Measurements from ENCODE around the gene CHD5. TPM values are rescaled to one million over a fixed set of nuclear protein-coding genes. Genes with fewer than 3 reads are reported as not detected.
"Not testable (repeated sequence)": the region's sequence is repeated elsewhere in the genome, so short reads cannot be mapped to it uniquely, and the experiment has no call there.

Gene CHD5
- total RNA-seq, result under 1 TPM; 0.47 to 0.59 TPM

DNA sequence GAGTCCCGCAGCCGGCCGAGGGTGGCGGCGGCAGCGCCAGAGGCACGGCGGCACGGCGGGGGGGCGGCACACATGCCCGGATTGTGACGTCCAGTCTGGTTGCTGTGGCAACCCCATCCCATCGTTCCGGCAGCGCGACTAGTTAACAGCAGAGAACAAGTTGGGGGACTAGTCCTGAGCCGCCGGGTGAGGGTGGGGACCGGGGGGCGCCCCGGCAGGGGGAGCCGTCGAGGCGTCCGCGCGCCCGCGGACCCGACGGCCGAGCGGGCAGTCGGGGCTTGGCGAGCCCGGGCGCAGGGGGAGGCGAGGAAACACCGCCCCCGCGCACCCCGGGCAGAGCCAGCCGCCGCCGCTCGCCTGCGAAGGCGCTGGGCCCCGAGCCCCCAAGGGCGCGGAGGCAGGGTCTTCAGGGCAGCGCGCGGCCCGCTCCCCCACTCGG, at the start of gene CHD5:
CHD5 (minus strand) TSS at position 54 of the 439 bp plus-strand sequence. CDS start 298 bp downstream, outside the sequence.
- DNase-seq (ENCODE audit: low spot score in 2 of 2) (no peak), ATAC-seq (peak in 1 of 2 donors; percentile 19)
- Mint-ChIP-seq H3K27ac (no peak within 1 kb of the TSS), H3K36me3 (peaks cover 0 to 10% of the 10 kb centered on the region in 2 donors), H3K9me3 (no peaks in the 10 kb centered on the region)

DNA sequence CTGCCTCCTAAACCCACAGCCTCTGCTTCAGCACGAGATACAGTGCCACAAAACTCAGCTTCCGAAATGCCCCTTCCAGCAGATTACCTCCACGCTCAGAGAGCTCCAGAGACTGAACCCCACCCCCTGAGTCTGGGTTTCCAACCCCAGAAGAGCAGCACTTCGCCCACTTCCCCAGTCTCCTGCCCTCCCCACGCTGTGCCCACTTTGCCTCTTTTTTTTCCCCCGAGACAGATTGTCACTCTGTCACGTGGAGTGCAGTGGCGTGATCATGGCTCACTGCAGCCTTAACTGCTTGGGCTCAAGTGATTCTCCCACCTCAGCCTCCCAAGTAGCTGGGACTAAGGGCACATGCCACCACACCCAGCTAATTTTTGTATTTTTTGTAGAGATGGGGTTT, 45.5 kb upstream of the CHD5 start:
- no peaks in the 10 kb centered on the region for H3K9me3 Mint-ChIP-seq
- ATAC-seq, result no peak
- H3K27ac Mint-ChIP-seq, result peak overlapping the region in 1 of 2 donors; percentile 94
- H3K36me3 Mint-ChIP-seq, result peaks cover 9 to 20% of the 10 kb centered on the region in 2 donors
- DNase-seq (ENCODE audit: low spot score in 2 of 2), result no peak

DNA sequence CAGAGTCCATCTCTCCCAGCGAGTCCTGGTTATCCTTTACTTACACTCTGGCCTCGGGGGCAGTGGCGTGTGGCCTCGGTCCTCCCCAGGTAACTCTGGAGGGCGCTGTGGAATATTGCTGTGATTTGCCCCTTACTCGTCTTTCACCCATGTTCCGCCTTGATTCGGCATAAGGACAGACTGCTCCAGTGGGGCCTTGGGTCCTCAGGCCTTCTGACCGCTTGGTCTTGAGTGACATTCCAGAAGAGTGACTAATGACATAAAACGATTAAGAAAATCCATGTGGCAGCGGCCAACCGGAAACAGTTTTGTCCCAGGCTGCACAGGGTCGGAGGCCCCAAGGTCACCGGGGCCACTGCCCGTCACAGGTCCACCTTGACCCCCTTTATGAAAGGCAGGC, 44.6 kb upstream of the CHD5 start:
- H3K27ac Mint-ChIP-seq, result no peak overlapping the region
- DNase-seq (ENCODE audit: low spot score in 2 of 2), result no peak
- ATAC-seq, result no peak
- no peaks in the 10 kb centered on the region for H3K9me3 Mint-ChIP-seq
- peaks cover 9 to 20% of the 10 kb centered on the region in 2 donors for H3K36me3 Mint-ChIP-seq

DNA sequence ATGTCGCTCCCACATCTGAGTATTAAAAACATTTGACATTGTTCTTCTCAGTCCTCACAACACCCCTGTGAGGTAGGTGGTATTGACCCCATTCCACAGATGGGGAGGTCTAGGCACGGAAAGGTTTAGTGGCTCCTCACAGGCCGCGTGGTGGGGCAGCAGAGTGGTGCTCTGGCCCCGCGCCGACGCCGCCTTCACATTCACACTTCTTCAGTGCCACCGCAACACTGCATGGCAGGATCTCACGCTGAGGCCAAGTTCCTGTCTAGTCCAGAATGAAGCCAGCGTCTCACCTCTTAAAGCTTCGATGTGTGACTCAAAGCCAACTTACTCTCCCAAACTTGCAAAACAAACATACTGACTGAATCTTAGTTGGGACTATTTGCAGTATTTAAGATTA, 43.5 kb upstream of the CHD5 start:
- DNase-seq (ENCODE audit: low spot score in 2 of 2) (no peak), ATAC-seq (no peak)
- Mint-ChIP-seq H3K36me3 (peaks cover 9 to 20% of the 10 kb centered on the region in 2 donors), H3K27ac (peak overlapping the region in 1 of 2 donors; percentile 20), H3K9me3 (no peaks in the 10 kb centered on the region)

DNA sequence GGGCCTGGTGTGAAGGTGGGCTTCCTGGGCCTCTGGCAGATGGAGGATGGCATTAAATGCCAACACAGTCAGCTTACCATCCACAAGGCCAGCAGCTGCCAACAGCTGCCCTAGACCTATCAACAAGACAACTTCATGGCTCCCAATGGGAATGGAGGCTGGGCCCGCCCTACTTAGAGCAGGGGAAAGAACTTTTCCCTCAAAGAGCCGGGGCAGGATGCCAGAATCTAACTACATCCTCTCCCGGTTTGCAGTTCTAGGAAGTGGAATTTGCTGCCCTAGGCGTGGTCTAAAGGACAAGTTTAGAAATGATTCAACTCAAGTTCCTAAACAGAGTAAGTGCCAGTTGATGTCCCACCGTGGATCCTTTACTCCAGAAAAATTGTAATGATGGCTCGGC, 42.5 kb upstream of the CHD5 start:
- no peak for ATAC-seq
- no peak overlapping the region for H3K27ac Mint-ChIP-seq
- H3K9me3 Mint-ChIP-seq, result no peaks in the 10 kb centered on the region
- DNase-seq (ENCODE audit: low spot score in 2 of 2), result no peak
- H3K36me3 Mint-ChIP-seq, result peaks cover 9 to 20% of the 10 kb centered on the region in 2 donors

DNA sequence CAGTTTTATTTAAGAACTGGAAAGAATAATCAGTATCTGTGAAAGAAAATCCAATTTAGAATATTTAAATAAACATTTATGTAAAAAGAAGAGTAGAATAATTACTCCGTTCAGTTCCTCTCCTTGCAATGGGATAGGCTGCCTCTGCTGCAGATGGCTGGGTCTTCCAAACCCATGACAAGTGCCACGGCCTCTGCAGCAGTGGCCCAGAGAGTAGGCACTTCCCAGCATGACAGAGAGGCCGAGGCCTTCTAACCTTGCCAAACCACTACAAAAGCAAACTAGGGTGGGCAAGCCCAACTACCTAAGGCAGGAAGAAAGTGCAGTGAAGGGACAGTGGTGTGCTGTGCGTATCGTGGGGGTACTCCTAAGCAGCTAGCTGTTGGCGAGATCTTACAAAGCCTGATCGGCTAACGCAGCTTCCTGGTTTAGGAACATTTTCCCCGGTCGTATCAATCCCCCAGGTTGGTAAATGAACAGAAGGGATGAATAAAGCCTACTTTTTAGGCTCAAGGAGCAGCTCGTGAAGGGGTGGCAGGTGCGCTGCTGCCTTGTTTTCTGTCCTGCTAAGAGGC, 41.2 kb upstream of the CHD5 start:
- H3K36me3 Mint-ChIP-seq, result peaks cover 9 to 20% of the 10 kb centered on the region in 2 donors

DNA sequence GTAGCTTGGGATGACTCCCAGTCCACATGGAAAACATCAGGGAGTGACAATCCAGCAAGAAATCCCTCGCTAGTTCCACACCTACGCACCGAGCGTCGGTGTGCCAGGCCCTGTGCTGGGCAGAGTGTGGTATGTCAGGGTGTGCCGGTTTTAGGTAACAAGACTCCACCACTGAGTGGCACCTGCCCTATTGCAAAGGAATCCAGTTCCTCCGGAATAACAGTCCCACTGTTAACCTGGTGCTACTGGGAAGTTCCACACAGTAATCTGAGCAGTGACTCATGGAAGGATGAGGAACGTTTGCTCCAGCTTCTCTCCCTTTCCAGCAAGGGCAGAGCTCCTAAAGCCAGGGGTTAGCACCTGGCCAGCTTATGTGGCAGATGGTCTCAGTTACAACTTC, 40.1 kb upstream of the CHD5 start:
- H3K36me3 Mint-ChIP-seq, result peaks cover 13 to 19% of the 10 kb centered on the region in 2 donors
- DNase-seq (ENCODE audit: low spot score in 2 of 2) (no peak), ATAC-seq (no peak)
- H3K27ac Mint-ChIP-seq, result no peak overlapping the region
- H3K9me3 Mint-ChIP-seq, result no peaks in the 10 kb centered on the region

More for the DNA sequence above, 41.2 kb upstream of the CHD5 start:
- Mint-ChIP-seq H3K27ac (no peak overlapping the region), H3K9me3 (no peaks in the 10 kb centered on the region)
- ATAC-seq, result no peak
- no peak for DNase-seq (ENCODE audit: low spot score in 2 of 2)

DNA sequence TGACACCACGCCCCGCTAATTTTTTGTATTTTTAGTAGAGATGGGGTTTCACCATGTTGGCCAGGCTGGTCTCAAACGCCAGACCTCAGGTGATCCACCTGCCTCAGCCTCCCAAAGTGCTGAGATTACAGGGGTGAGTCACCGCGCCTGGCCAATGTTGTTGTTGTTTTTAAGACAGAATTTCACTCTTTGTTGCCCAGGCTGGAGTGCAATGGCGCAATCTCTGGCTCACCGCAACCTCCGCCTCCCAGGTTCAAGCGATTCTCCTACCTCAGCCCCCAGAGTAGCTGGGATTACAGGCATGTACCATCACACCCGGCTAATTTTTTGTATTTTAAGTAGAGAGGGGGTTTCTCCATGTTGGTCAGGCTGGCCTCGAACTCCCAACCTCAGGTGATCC, 39.5 kb upstream of the CHD5 start:
- H3K9me3 Mint-ChIP-seq; ATAC-seq; DNase-seq (ENCODE audit: low spot score in 2 of 2): not testable (repeated sequence)
- H3K36me3 Mint-ChIP-seq, result peaks cover 13% of the 10 kb centered on the region in 2 donors
- peak overlapping the region in 1 of 2 donors; percentile 60 for H3K27ac Mint-ChIP-seq

DNA sequence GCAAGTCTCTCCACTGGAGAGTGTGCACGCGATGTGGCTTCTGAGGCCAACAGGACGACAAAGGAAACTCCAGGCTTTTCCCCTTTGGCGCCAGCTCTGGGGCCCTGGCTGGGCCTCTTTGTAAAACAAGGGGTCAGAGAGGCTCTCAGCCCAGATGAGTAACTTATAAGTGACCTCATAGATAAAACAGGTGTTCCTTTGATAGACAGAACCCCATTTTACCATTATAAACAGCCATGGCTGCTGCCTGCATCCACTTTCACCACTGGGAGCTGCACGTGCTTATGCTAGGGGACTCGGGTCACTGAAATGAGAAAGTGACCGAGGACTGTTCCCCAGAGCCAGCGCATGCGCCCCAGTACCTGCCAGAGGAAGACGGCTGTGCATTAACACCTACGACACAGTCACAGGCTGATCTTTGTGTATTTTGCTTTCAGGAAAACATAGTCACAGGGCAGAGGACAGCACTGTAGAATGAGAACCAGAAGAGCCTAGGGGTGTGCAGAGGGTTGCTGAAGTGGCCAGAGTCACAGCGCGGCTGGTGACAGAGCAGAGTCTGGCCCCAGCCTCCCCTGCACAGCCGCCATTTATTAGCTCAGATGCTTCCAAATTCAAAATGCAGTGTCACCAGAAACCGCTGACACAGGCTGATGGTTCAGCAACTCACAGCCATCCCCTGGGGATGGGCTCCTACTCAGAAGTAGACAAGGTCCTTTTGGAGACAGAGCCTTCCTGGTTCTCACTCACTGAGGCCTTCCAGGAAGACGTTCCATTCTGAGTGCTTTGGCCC, 38.4 kb upstream of the CHD5 start:
- H3K27ac Mint-ChIP-seq, result no peak overlapping the region

DNA sequence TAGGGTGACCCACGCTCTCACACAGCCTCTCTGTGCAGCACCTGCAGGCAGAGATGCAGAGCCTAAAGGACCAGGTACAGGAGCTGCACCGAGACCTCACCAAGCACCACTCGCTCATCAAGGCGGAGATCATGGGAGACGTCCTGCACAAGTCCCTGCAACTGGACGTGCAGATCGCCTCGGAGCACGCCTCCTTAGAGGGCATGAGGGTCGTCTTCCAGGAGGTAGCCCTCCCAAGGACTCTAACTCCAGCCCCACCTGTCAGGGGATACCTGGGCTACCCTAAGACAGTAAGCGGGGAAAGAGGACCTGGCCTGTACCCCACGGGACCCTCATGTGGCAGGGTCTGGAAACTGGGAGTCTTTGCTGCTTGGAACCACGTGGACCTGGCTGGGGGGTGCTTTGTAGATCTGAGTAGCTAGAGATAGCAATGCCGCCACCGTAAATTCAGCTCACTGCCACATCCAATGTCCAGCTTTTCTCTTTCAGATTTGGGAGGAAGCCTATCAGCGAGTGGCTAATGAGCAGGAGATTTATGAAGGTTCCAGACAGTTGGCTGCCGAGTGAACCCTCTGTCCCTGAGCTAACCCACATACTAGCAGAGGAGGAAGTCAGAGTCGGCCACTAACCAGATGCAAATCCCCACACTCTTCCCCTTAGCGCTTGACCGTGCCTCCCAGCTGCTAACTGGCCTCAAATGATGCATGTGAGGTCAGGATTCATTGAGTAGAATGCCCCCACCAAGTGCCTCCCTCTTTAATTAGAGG, 32.3 kb upstream of the CHD5 start:
- no peaks in the 10 kb centered on the region for H3K9me3 Mint-ChIP-seq
- no peak for ATAC-seq

More for the DNA sequence above, 38.4 kb upstream of the CHD5 start:
- no peaks in the 10 kb centered on the region for H3K9me3 Mint-ChIP-seq
- no peak for ATAC-seq
- peaks cover 4 to 5% of the 10 kb centered on the region in 2 donors for H3K36me3 Mint-ChIP-seq
- DNase-seq (ENCODE audit: low spot score in 2 of 2), result no peak

DNA sequence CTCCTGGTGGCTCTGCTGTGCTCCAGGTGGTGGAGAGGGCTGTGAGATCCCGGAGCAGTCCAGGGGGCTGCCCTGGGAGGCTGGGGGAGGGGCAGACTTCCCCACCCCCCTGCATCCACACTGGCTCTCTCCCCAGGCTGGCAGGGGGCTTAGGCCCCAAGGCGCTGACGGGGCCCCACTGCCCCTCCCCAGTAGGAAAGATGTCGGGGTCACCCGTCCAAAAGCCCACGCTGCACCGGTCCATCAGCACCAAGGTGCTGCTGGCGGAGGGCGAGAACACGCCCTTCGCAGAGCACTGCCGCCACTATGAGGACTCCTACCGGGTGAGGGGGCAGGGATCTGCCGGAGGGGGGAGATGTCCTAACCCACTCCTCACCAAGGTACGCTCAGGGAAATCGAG, 31.6 kb upstream of the CHD5 start:
- DNase-seq (ENCODE audit: low spot score in 2 of 2) (no peak), ATAC-seq (no peak)
- Mint-ChIP-seq H3K36me3 (peaks cover 4 to 5% of the 10 kb centered on the region in 2 donors), H3K9me3 (no peaks in the 10 kb centered on the region), H3K27ac (no peak overlapping the region)

More for the DNA sequence above, 32.3 kb upstream of the CHD5 start:
- no peak overlapping the region for H3K27ac Mint-ChIP-seq
- peaks cover 4 to 5% of the 10 kb centered on the region in 2 donors for H3K36me3 Mint-ChIP-seq
- no peak for DNase-seq (ENCODE audit: low spot score in 2 of 2)

DNA sequence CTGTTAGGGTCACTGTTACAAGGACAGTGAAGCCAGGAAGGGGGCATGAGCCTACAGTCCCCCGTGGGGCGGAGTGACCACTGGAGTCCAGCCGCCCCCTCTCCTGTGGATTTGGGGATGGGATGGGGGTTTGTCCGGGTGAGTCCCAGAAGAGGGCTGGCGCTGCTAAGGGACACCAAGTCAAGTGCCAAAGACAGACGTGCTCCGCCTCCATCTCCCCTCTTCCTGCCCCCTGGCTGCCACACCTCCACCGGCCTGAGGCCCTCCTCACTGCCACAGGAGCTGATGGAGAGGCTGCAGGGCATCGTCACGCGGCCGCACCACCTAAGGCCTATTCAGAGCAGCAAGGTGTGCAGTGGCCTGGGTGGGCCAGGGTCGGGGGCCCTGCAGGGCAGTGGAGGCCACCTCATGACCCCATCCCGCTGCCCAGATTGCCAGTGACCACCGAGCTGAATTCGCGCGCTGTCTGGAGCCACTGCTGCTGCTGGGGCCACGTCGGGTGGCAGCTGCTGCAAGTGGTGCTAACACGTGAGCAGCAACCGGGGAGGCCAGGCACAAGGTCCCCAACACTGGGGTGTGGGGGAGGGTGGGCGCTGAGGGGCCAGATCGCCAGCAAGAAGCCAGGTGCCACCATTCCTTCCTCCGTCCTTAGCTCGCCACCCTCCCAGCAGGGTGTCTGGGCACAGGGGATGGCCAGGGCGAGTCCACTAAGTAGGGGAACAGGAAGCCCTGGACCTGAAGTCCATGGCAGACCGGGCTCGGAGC, 30.7 kb upstream of the CHD5 start:
- Mint-ChIP-seq H3K27ac (no peak overlapping the region), H3K9me3 (no peaks in the 10 kb centered on the region), H3K36me3 (peaks cover 4 to 5% of the 10 kb centered on the region in 2 donors)
- DNase-seq (ENCODE audit: low spot score in 2 of 2) (no peak), ATAC-seq (no peak)

DNA sequence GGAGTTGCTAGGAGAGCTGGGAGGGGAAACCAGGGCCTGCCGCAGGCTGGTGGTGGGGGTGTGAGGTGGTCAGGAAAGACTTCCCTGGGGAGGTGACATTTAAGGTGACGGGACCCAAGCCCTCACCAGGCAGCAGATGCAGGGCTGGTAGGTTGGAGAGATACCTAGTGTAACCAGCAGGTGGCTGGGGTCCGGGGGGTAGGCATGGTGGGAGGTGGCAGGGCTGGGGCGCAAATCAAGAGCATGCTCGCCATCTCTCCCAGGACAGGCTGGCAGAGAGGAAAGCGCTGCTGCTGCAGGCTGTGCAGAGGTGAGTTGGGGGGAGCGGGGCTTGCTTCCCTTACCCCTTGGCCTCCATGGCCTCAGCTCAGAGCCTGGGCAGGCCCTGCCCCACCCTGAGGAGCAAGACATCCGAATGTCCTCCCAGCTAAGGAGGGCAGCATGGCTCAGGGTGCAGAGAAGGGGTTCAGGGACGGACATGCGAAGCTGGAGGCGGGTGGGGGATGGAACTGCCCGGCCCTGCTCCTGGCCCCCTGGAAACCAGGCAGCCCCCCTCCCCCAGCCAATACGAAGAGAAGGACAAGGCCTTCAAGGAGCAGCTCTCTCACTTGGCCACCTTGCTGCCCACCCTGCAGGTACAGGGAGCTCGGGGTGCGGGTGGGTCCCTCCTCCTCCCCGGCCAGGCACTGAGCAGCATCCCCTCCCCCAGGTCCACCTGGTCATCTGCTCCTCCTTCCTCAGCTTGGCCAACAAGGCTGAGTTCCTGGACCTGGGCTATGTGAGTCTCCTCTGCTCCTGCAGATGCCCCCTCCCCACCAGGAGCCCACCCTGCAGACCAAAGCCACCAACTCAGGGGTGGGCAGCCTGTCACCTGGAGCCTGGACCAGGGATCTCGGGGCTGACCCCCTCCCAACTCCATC, 29.8 kb upstream of the CHD5 start:
- Mint-ChIP-seq H3K27ac (no peak overlapping the region), H3K9me3 (no peaks in the 10 kb centered on the region), H3K36me3 (no peaks in the 10 kb centered on the region)
- ATAC-seq (no peak), DNase-seq (ENCODE audit: low spot score in 2 of 2) (peak in 1 of 2 donors; percentile 52)

DNA sequence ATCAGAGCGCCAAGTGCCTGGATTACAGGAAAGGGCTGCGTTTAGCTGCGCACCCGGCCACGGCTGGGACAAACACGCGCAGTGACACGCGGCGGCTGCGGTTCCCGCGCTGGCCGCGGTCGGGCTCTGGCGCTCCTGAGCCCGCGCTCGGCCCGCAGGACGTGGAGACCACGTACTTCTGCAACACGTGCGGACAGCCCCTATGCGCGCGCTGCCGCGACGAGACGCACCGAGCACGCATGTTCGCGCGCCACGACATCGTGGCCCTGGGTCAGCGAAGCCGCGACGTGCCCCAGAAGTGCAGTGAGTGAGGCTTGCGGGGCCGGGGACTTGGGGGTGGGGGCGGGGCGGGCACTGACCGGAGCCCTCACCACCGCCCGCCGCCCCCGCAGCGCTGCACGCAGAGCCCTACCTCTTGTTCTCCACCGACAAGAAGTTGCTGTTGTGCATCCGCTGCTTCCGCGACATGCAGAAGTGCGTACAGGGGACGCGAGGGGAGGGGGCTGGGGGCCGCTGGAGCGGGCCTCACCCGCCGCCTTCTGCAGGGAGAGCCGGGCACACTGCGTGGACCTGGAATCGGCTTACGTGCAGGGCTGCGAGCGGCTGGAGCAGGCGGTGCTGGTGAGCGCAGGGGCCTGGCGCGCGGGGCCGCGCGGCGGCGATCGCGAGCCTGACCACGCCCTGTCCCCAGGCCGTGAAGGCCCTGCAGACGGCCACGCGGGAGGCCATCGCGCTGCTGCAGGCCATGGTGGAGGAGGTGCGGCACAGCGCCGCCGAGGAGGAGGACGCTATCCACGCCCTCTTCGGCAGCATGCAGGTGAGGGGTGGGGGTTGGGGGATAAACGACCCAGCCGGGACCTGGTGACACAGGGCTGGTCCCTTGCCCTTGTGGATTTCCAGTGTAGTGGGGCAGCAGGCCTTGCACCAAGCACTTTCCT, 28.9 kb upstream of the CHD5 start:
- H3K9me3 Mint-ChIP-seq, result no peaks in the 10 kb centered on the region
- no peak overlapping the region for H3K27ac Mint-ChIP-seq
- H3K36me3 Mint-ChIP-seq, result no peaks in the 10 kb centered on the region
- ATAC-seq (peak; percentile 33 to 36), DNase-seq (ENCODE audit: low spot score in 2 of 2) (peak in 1 of 2 donors; percentile 32)

DNA sequence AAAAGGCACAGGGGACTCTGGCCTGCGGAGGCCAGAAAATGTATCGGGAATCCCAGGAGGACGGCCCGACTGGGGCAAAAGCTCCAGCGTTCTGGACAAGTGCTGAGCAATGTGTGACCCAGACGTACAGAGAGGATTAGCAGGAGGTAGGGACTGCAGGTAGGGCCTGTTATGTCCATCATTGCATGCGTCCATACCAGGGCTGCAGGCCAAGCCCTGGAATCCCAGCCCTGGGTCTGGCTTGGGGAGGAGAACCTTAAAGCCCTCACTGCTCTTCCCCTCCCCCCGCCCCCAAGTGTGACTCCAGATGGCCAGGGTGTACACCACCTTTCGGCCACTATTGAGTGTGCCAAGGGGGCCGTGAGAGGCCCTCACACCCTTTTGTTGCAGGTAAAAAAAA, 27.8 kb upstream of the CHD5 start:
- ATAC-seq, result no peak
- DNase-seq (ENCODE audit: low spot score in 2 of 2), result no peak
- Mint-ChIP-seq H3K9me3 (no peaks in the 10 kb centered on the region), H3K27ac (no peak overlapping the region), H3K36me3 (no peaks in the 10 kb centered on the region)

Data from activated naive CD4-positive, alpha-beta T cell treated with anti-CD3 and anti-CD28 coated beads, Interleukin-2, amount 50 U/mL, for 72 hours (primary cell).